Loucy (cell line): ENCODE results near the gene FAR1.

Experiments used
- CTCF ChIP-seq: fragments of 200-600 bp; sonication (generic); conservative IDR thresholded peaks from 2 replicates; pipeline ENCODE4 v1.5.1; 2014; ENCODE audit warnings: mild to moderate bottlenecking, antibody characterized with exemption, low read length
- EZH2phosphoT487 ChIP-seq: fragments of 200-600 bp; IDR thresholded peaks from 2 replicates; pipeline ENCODE4 v1.6.1; 2018; ENCODE audit warnings: antibody characterized with exemption, mild to moderate bottlenecking, moderate library complexity, borderline replicate concordance

DNA sequence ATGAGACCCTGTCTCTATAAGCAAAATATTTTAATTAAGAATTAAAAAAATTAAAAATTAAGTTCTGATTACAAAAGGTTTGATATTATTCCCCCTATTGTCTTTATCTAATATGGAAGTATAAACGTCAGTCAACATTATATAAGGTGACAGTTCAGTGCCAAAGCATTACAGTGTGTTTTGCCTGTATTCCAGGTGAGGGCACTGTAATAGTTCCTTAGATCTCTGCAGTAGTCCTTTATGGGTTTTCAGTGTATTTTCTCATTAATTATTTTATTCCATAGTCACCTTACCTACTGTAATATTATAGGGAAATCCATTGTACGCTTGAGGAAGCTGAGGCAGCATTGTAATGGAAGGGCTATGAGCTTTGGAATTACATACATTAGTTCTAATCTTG is 33.0 kb downstream of the FAR1 start:
- peak; percentile 46 for TF ChIP-seq CTCF
- TF ChIP-seq EZH2phosphoT487 = no peak
